Right hindlimb (tissue), 1 donor: Measurements from ENCODE around the gene JAKMIP1.

Experiments used
- DNase-seq: peaks from one replicate; pipeline ENCODE4 v3.0.0-alpha.2; 2018

JAKMIP1 gene

DNA sequence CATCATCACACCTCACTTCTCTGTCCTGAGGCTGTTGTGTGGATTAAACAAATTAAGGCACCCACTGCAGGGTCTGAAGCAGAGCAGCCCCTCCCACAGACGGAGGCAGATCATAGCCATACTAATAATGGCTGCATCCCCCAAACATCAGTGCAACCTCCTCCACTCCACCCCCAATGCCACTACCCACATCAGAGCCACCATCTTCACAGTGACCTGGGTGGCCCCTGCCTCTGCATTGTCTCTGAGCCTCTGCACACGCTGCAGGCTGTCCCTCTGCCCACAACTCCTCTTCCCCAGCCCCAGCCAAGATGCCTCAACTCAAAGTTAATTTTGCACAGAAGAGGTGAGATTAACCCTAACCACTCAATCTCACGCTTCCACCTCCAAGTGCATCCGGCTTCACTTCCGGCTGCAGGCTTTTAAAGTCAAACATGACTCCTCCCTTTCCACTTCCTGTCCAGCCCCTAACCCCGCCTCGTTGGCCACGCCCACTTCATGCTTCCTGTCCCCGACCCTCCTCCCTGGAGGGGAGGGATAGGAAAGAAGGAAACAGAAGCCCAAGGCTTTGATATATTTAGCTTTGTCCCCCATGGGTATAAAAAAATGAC is 22.7 kb downstream of the JAKMIP1 start:
- no peak for DNase-seq

DNA sequence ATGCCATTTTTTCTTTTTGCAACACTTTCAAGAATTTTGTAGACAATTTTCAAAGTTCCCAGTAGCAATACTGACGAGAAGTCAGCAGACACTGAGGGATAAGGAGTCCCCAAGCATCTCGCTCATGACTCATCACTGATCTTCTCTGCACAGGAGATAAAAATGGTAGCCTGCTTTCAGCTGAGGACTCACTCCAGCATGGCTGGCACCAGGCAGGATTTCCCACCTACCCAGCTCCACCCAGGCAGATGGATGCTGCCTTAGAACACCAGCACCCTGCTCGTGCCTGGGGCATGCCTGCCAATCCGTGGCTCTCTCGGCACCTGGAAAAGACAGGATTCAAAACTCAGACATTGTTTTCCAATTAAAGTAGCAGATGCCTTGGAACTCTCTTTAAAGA is 24.9 kb downstream of the JAKMIP1 start:
- no peak for DNase-seq

DNA sequence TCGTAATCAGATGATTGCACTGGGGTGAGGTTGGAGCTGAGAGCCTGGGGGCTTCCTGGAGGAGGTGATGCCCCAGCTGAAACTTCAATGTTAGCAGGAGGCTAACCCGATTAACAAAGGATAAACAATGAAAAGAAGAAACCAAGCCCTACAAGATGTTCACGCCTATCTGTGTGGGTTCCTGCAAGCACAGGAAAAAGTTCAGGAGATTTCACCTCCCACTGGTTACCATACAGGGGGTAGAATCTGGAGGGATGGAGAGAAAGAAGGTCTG is 27.5 kb downstream of the JAKMIP1 start:
- DNase-seq = no peak

DNA sequence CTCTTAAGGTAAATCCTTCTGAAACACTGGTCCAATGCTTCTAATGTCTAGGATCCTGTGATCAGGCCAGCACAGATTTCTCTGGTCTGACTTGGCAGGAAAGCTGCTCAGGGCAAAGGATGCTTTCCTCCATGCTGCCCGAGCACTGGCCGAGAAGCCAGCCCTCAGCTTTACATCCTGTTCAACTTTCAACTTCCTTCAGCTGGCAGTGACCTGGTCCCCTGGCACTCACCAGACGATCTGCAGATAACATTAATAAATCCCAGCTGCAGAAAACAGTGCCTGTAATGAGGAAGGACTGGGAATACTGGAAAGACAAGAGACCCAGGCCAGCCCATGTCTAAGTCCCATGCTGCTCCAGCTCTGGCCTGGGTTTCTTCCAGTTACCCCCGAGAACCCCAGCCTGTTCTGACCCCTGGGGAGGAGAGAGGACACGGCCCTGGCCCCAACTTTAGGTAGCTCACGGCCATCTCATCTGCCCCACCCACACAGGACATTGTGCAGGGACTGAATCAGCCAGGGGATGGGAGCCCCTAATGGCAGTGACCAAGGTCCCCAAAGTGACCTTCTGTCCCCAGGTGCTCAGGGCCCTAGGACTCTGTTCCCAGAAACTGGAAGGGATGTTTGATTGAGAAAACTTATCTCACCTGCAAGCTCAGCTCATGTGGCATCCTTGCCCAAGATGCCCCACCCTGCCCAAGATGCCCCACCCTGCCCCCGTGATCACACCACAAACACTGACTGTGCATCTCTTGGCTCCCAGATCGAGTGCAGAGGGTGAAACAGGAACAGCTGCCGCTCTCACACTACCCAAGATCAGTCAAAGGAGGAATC is 28.0 kb downstream of the JAKMIP1 start:
- DNase-seq = no peak

DNA sequence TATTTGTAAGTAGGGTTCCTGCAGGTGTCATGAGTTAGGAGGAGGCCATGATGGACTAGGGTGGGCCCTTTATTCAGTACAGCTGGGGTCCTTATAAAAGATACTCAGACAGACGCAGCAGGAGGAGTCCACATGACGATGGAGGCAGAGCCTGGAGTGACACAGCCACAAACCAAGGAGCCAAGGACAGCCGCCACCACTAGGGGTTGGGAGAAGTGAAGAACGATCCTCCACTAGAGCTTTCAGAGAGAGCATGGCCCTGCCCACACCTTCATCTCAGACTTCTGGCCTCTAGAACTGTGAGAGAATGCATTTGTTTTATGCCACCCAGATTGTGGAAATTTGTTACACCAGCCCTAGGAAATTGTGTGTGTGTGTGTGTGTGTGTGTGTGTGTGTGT is 31.1 kb downstream of the JAKMIP1 start:
- DNase-seq = no peak

DNA sequence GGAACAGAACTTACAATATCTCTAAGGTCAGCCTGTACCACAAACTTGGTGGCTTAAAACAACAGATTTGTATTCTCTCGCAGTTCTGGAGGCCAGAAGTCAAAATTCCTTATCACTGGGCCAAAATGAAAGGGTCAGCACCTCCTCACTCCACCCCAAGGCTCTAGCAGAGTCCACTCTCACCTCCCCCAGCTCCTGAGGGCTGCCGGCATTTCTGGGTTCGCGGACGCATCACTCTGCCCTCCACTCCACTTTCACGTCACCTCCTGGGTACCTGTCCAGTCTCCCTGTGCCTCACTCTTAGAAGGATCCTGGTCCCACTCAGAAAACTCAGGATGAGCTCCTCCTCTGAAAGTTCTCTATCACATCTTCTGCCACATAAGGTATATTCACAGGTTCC is 34.6 kb downstream of the JAKMIP1 start:
- no peak for DNase-seq

DNA sequence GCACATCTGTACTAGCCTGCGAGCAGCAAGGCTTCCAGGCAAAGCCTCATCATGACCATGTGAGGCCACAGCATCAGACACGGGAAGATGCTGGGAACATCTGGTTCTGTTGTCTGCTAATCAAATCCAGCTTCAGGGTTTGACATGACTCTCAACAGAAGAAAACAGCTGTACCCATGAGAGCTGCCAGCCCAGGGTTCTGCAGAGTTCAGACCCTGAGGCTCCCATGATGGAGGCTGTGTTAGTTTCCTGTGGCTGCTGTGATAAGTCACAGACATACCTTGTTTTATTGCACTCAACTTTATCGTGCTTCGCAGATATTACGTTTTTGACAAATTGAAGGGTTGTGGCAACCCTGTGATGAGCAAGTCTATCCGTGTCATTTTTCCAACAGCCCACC is 37.5 kb downstream of the JAKMIP1 start:
- DNase-seq = no peak

DNA sequence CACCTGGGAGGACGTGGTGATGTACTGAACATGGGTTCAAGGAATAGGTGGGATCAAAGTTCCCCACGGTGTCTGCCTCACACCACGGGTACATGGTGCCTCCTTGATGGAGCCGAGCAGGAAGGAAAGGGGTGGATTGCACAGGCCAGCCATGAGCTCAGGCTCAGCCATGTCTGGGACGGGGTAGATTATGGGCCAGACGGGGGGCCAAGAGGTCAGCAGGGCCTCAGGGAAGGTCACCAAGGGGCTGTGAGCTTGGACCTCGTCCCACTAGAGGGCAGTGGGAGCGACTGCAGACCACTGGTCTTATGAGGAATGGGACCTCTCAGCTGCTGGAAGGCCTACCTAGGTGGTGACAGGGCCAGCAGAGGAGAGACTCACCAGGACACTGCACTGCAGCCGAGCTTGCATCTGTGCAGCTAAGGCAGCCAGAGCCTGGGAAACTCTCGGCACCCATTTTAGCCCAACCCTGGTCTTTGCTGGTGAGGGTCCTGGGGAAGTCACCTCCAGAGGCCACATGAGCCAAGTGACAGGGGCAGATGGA is 38.4 kb downstream of the JAKMIP1 start:
- no peak for DNase-seq

DNA sequence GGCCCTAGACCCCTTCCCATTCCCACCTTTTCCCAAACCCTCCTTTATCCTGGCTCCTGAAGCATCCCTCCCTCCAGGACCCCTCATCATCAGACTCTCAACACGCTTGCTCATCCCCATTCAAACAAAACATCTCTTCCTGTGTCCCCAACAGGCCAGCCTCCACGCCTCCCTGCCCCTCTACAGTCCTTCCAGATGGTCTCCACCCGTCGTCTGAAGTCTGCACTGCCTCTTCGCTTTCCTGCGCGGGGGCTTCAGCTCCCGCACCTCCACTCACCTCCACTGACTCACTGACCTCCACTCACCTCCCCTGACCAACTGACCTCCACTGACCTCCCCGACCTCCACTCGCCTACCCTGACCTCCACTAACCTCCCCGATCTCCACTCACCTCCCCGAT is 39.8 kb downstream of the JAKMIP1 start:
- DNase-seq = no peak

DNA sequence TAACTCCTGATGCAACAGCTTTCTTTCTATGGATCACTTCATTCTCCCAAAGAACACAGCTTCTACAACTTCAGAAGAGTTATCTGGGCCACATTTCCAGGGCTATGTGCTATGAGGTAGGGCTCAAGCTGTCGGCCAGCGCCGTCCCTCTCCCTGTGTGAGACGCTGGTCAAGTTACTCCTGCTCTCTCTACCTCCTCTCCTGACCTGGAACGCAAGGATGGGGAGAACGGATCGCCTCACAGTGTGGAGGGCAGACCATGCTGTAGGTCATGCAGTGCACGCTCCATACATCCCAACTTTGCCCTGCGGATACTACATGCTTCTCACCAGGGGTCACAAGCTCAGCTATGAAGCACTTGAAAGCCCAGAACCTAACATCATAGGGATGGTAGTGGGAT is 42.4 kb downstream of the JAKMIP1 start:
- no peak for DNase-seq

DNA sequence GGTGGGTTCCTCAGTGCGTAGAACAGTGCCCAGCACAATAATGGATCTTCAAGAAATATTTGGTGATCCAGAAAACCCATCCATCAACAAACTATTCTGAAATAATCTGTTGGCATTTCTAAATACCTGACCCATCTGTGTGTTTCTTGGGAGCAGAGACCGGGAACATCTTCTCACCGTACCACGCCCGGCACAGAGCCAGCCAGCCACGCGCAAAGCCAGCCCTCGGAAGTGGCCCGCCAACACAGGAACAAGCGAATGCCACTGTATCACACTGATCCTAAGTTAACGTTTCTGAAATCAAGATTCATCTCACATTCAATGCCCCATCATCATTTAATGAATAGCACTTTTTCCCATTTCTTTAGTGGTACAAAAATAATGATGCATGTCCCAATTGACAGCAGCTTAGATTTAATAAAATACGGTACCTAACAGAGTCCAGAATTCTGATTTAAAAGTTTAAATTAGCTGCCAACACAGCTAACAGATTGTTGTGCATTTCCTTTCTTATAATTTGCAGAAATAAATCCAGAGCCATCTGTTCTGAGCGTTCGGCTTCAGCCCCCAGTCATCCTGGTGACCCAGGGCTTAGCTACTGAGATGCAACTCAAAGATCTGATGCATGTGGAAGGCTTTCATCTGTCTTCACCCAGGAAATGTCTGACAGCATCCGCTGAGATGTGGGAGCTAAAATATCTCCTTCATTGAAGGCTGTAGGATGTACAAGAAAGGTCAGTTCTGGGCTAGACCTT is 44.2 kb downstream of the JAKMIP1 start:
- DNase-seq = no peak

DNA sequence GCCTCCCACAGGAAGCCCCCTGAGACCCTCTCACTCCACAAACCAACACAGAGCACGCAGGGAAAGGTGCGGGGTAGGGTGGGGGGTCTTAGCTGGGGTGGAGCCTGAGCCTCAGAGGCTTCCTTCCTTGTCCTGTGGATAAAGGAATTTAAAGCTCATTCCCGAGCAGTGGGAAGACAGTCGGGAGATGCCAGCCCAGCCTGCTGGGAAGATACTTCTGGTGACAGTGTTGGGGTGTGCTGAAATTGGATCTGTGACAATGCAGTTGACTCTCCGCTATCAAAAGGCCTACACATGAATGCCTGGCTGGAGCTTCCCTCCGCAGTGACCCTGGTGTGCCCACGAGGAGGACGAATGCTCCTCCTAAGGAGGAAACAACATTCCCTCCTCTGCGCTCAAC is 45.5 kb downstream of the JAKMIP1 start:
- no peak for DNase-seq

DNA sequence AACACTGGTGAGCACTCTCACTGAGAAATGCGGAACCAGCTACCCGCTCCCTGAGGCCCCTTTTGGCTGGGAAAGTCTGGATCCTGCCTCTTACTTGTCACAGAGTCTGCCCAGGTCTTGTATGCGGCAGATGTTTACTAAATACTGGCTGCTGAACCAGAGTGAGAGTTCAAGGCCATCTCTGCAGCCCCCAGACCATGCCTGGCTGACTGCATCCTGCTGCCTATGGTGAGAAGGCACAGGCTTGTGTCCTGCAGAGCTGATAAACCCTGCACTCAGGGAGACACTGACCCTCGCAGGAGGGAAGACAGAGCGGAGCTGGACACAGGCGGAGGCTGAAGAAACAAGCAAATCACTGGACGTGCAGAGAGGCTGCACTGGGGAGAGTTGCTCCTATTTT is 46.5 kb downstream of the JAKMIP1 start:
- DNase-seq = no peak

DNA sequence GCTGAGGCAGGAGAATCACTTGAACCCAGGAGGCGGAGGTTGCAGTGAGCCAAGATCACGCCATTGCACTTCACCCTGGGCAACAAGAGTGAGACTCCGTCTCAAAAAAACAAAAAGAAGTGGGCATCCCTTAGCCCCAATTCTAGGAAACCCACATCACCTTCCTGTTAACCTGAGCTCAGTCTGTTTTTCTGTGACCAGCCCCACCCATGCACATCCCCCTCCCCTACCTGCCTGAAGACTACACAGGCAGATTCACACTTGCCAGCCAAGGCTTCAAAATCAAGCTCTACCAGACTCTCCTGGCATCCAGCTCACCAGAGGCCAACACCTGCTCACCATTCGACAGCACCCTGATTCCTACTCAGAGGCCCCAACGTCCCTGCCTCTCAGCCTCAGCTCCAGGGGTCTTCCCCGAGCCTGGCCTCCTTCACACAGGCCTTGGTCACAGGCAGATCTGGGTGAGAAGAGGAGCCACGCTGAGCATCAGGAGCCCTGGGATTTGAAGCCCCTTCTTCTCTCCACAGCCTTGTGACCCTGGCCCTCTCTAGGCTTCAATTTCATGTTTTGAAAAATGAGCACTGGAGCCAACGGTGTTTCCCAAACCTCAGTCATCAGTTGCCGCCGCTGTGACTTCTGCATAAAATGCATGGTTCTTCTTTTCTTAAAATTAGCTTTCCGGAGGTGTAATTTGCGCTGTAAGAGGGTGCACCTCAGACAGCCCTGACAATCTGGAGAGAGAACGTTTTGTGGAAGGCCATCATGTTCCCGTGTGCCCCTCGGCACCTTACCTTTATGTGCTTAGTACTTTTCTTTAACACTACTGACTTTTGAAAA is 47.3 kb downstream of the JAKMIP1 start:
- DNase-seq = no peak

DNA sequence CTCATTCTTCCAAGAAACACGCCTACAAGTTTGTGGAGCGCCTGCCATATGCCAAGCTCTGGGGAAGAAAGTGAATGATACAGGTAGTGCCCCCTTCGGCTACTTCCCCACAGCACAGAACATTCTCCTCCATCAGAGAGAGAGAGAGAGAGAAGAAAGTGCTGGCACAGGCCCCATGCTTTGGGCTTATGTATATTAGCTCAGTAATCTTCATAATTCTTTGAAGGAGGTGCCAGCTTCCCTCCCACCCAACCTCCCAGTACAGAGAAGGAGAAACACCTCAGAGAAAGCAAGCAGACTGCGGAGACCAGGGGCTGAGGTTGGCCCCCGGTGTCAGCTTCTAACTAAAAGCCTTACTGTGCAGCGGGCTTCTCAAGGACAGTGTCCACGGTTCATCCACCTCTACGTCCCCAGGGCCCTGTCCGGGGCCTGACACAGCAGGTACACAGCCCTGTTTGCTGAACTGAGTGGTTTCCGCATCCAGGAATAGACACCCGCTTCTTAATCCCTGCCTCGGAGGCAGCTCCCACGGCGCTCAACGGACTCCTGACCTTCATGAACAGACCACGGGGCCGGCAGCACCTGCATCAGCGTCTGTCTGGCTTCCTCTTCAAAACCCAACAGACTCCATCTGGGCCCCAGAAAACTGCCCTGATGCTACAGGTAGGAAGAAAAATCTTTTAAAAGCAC is 50.2 kb downstream of the JAKMIP1 start:
- no peak for DNase-seq

DNA sequence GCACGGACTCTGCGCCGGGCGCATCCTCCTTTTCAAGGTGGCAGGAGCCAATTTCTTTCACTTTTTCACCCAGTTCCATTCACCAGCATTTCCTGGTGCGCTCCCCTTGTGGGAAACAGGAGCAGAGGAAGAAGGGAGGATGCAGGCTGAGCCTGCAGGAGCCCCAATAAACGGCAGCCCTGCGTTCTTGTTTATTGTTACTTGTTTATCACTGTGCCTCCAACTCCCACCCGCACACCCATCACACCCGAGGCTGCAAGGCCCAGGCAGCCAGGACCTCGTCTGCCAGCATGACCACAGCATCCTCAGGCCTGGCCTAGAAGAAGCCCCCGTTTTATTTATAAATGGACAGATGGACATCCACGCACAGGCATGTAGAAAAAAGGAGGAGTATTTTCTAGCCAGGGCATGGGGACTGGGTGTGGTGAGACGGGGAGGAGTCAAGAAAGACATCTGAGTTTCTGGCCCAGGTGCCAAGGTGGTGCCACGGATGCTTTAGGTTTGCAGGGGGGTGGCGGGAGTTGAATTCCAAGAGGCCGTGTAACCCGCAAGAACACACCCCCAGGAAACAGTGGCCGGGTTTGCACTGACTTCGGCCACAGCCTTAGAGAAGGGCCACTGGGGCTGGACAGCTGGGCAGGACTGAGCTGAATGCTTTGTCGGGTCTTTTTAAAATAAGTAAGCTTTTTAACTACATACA is 51.7 kb downstream of the JAKMIP1 start:
- DNase-seq = no peak

DNA sequence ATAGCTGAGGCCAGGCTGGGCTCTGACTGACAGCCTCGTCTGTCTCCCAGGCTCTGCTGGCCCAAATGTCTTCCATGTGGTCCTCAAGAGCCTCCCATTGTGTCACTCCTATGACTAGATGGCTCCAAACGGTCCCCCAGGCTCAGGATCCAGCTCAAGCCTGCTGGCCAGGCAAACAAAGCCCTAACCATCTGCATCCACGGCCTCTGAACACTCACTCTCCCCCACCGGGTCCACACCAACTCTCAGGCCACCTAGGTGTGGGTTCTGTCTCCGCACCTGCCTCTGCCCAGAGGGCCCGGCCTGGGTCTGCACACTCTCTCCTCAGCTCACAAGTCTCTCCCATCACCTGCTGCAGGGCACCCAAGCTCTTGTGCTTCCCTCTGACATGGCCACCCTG is 52.9 kb downstream of the JAKMIP1 start:
- no peak for DNase-seq

DNA sequence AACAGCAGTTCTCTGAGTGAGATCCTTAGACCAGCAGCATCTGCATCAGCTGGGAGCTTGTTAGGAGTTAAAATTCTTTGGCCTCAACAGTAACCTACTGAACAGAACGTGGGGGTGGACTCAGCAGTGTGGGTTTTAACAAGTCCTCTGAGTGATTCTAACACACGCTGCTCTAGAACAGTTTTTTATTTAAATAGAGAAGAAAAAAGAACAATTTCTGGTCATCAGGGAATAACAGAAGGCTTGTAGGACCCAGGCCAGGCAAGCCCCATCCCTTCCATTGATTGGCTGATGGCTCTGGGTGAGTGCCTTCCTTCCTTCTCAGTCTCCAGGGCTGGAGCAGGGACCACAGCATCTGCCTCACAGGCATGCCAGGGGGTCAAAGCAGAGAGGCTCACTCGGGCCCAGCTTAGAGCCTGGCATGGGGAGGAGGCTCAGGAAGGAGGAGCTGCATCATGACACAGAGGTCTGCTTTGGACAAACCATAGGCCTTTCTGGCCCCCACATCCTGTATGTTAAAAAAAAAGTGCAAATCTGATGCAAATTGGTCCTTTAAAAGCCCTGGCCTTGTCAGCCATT is 56.7 kb downstream of the JAKMIP1 start:
- DNase-seq = no peak

DNA sequence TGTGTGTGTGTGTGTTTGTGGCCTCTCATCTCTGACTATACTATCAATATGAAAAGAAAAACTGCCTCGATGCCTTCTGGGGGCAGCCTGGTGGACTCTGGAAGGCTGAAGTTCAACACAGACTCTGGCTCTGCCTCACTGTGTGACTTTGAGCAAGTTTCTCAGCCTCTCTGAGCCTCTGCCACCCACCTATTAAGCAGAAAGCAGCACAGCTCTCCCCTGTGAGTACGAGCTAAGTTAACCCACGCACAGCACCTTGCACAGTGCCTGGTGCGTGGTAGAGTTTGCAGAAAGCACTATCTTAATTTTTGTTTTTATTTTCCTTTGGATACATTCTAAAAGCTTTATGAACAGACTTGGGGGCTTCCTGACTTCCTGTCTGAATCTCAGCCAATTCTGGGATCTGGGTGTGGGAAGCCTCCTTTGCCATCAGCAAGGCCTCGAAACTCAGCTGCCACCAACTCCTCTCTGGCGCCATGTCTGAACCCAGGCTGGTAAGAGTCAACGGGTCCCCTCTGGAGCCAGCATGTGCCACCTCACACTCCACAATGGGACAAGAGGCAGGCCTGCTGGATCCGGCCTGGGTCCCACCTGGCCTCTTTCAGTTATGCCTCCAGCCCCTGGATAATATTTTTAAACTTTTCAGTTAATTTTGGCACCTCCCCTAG is 57.3 kb downstream of the JAKMIP1 start:
- no peak for DNase-seq

DNA sequence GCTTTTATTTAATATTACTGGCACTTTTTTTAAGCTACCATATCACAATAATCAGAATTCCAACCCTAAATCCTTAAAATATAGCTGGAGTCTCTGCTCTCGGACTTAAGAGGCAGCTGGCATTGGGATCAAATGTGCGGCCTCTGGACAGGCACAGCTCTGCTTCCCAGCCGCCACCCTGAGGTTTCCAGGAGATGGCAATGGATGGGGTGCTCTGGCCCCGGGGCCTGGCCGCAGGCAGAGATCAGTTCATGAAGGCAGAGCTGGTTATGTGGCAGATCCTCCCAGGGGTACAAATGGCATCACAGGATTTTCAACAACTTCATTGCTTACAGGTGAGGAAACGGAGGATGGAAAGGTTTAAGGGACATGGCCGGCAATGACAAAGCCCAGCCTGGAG is 57.8 kb downstream of the JAKMIP1 start:
- DNase-seq = no peak

DNA sequence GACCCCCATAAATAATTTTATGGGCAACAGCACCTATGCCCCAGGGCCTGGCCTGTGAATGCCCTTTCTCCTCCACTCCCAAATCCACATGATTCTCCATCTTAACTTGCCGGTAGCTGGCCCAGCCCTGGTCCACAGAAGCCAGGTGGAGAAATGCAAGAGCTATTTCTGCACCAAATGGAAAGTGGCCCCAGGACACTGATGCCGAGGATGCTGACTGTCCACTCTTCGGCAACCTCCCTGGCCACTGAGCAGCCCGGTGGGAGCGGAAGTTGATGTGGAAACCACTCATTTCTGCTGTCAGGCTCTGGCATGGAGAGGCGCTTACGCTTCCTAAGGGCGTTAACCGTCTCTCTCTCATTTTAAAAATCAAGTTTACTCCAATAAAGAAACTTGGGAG is 58.8 kb downstream of the JAKMIP1 start:
- no peak for DNase-seq
